HG02852 (cell line): ENCODE data around the gene PDGFA.

Experiments used
- ATAC-seq: cut with Tn5 transposase; IDR thresholded peaks from one replicate; pipeline ENCODE4 v1.9.1; 2021; ENCODE audit warnings: mild to moderate bottlenecking, moderate library complexity; ENCODE audit not compliant: unreplicated experiment

PDGFA gene

GRCh38 chr7:462173-463103 is 57.2 kb downstream of the PDGFA start:
- ATAC-seq: no peak

- ATAC-seq: no peak
Measured at GRCh38 chr7:461453-462172, 58.0 kb downstream of the PDGFA start.

GRCh38 chr7:461117-461452 is 58.6 kb downstream of the PDGFA start:
- no peak for ATAC-seq

- no peak for ATAC-seq
Measured at GRCh38 chr7:460374-461116, 59.1 kb downstream of the PDGFA start.

- ATAC-seq: no peak
Measured at GRCh38 chr7:459584-460373, 59.9 kb downstream of the PDGFA start.

GRCh38 chr7:458511-459245 is 61.0 kb downstream of the PDGFA start:
- no peak for ATAC-seq

GRCh38 chr7:457814-458510 is 61.7 kb downstream of the PDGFA start:
- no peak for ATAC-seq

- ATAC-seq: no peak
Measured at GRCh38 chr7:455110-455928, 64.3 kb downstream of the PDGFA start.

- ATAC-seq: no peak
Measured at GRCh38 chr7:454356-455109, 65.1 kb downstream of the PDGFA start.

GRCh38 chr7:453597-454306 is 65.9 kb downstream of the PDGFA start:
- ATAC-seq: no peak

- ATAC-seq: no peak
Measured at GRCh38 chr7:452791-453455, 66.7 kb downstream of the PDGFA start.

- no peak for ATAC-seq
Measured at GRCh38 chr7:452226-452751, 67.4 kb downstream of the PDGFA start.

- no peak for ATAC-seq
Measured at GRCh38 chr7:451255-452225, 68.1 kb downstream of the PDGFA start.

GRCh38 chr7:450741-451140 is 68.9 kb downstream of the PDGFA start:
- ATAC-seq: no peak

GRCh38 chr7:450036-450435 is 69.6 kb downstream of the PDGFA start:
- ATAC-seq: no peak
